Kidney (tissue), 14 donors: ENCODE results near the gene SMC1A. TPM values are rescaled to one million over a fixed set of nuclear protein-coding genes. Genes with fewer than 3 reads are reported as not detected.

Experiments
- DNase-seq, 5 donors: peaks; one replicate each; pipeline ENCODE4 v3.0.0-alpha.2; 2013 to 2020
- FAIRE-seq: peaks from 2 replicates; lab custom pipeline; 2012; peaks lifted over from hg19 to GRCh38; lab: Jason Lieb, UNC
- H3K27ac ChIP-seq, 2 donors: one replicate each; pipeline ENCODE4 v1.7.0; 2013; ENCODE audit warnings: low read depth in 2 of 2, low read length in 2 of 2, inconsistent platforms in 1 of 2
- H3K27me3 ChIP-seq: one replicate; pipeline ENCODE4 v1.7.1; 2013; ENCODE audit warnings: low read length, inconsistent platforms; ENCODE audit not compliant: control insufficient read depth, insufficient read depth
- H3K36me3 ChIP-seq, 3 donors: one replicate each; pipeline versions ENCODE4 v1.7.0 to v1.7.1; 2013; ENCODE audit warnings: low read length in 3 of 3, control low read depth in 1 of 3, inconsistent platforms in 1 of 3; ENCODE audit not compliant: insufficient read depth in 3 of 3, control insufficient read depth in 2 of 3
- H3K4me1 ChIP-seq, 3 donors: one replicate each; pipeline versions ENCODE4 v1.7.0 to v1.7.1; 2013; ENCODE audit warnings: low read length in 3 of 3, inconsistent platforms in 1 of 3, low read depth in 1 of 3; ENCODE audit not compliant: control insufficient read depth in 2 of 3, insufficient read depth in 2 of 3
- H3K4me3 ChIP-seq, 3 donors: one replicate each; pipeline versions ENCODE4 v1.7.0 to v1.8.1; 2013; ENCODE audit warnings: low read length in 3 of 3, control low read depth in 1 of 3, inconsistent platforms in 1 of 3
- H3K9ac ChIP-seq, 3 donors: one replicate each; pipeline versions ENCODE4 v1.7.0 to v1.7.1; 2013; ENCODE audit warnings: low read length in 3 of 3, control low read depth in 1 of 3, inconsistent platforms in 1 of 3
- H3K9me3 ChIP-seq, 3 donors: one replicate each; pipeline versions ENCODE4 v1.7.0 to v1.7.1; 2013; ENCODE audit warnings: low read length in 3 of 3, control low read depth in 1 of 3, inconsistent platforms in 1 of 3; ENCODE audit not compliant: control insufficient read depth in 2 of 3, insufficient read depth in 1 of 3
- CTCF ChIP-seq: IDR thresholded peaks from 3 replicates; pipeline ENCODE4 v1.5.1; 2012; ENCODE audit warnings: mild to moderate bottlenecking, moderate library complexity, borderline replicate concordance; ENCODE audit not compliant: insufficient read depth; ENCODE audit errors: extremely low read depth
- intact Hi-C: fragments of 100-400 bp; cut with DNase I; formaldehyde crosslinking; loops from one replicate; pipeline ENCODE4 v1.11.1; 2022
- polyA plus RNA-seq: library from polyadenylated mRNA; stranded (reverse); fragments of 350-450 nt; fragmentation: Illumina TruSeq; extraction: RNeasy Lipid Tissue Mini Kit (QIAGEN cat#74804); gene quantifications from one replicate; pipeline ENCODE4 v1.2.3, GENCODE V29; 2014; ENCODE audit warnings: low read depth, low replicate concordance; ENCODE audit not compliant: insufficient read depth
- total RNA-seq: library from RNA; stranded (reverse); fragmentation: NEBNext Ultra II Directional; extraction: Animal tissue kit (Norgen Biotek cat#: 25700); gene quantifications from one replicate; pipeline ENCODE4 v1.2.1, GENCODE V29; 2021
- donor health status: control.
- donor health status: control.
- donor health status: control.
- donor health status: control.
- donor health status: control.
- donor health status: DM: yes; HTN: yes; CAD: no.
- donor health status: Normal renal cell carcinoma (clear cell type).

Gene SMC1A
- total and polyA plus RNA-seq, 2 donors from 2014 or later, result 6.2 to 59.0 TPM

GRCh38 chrX:53412446-53412845 lies 10.0 kb downstream of the SMC1A start:
- Histone ChIP-seq H3K27ac (no peak overlapping the region), H3K9ac (no peak overlapping the region), H3K9me3 (no peaks in the 10 kb centered on the region), H3K4me3 (no peak overlapping the region), H3K36me3 (peaks cover 4 to 33% (median 10%) of the 10 kb centered on the region in 3 donors), H3K27me3 (no peaks in the 10 kb centered on the region), H3K4me1 (no peaks in the 10 kb centered on the region)
- FAIRE-seq, result no peak
- intact Hi-C loops, result no loop called here
- no peak for TF ChIP-seq CTCF
- no peak for DNase-seq

DNA sequence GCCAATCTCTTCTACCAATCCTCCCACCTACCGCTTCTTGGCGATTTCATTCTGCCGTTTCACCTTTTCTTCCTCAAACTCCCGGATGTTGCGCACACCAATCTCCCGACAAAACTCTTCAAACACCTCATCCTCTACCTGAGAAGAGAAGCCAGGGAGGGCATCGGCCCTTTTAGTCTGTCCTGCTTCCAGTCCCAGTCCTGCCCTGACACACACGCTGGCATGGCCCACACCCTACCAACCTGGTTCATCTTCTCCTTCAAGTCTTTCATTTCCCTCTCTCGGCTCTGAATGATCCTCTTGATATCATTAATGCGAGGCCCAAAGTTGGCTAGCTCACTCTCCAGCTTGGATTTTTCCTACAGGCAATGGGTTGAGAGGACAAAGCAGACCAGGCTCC lies 18.9 kb downstream of the SMC1A start:
- Histone ChIP-seq H3K9ac (no peak overlapping the region), H3K36me3 (peaks cover 7 to 37% (median 12%) of the 10 kb centered on the region in 3 donors), H3K27me3 (no peaks in the 10 kb centered on the region), H3K27ac (no peak overlapping the region), H3K4me1 (no peaks in the 10 kb centered on the region), H3K9me3 (no peaks in the 10 kb centered on the region), H3K4me3 (no peak overlapping the region)
- DNase-seq (no peak), FAIRE-seq (no peak)
- TF ChIP-seq CTCF, result no peak
- intact Hi-C loops, result no loop called here

GRCh38 chrX:53398216-53398615 lies 24.2 kb downstream of the SMC1A start:
- Histone ChIP-seq H3K27ac (no peak overlapping the region), H3K4me1 (no peaks in the 10 kb centered on the region), H3K4me3 (no peak overlapping the region), H3K27me3 (no peaks in the 10 kb centered on the region), H3K9ac (no peak overlapping the region), H3K36me3 (peaks cover 0 to 8% (median 6%) of the 10 kb centered on the region in 3 donors), H3K9me3 (no peaks in the 10 kb centered on the region)
- FAIRE-seq (no peak), DNase-seq (no peak)
- TF ChIP-seq CTCF, result no peak
- intact Hi-C loops, result no loop called here
